ENCODE measurements around the gene JAK1. TPM values are rescaled to one million over a fixed set of nuclear protein-coding genes. Genes with fewer than 3 reads are reported as not detected.

JAK1 gene
- total RNA-seq, 2 donors from 2014 or later: 106 to 136 TPM

DNA sequence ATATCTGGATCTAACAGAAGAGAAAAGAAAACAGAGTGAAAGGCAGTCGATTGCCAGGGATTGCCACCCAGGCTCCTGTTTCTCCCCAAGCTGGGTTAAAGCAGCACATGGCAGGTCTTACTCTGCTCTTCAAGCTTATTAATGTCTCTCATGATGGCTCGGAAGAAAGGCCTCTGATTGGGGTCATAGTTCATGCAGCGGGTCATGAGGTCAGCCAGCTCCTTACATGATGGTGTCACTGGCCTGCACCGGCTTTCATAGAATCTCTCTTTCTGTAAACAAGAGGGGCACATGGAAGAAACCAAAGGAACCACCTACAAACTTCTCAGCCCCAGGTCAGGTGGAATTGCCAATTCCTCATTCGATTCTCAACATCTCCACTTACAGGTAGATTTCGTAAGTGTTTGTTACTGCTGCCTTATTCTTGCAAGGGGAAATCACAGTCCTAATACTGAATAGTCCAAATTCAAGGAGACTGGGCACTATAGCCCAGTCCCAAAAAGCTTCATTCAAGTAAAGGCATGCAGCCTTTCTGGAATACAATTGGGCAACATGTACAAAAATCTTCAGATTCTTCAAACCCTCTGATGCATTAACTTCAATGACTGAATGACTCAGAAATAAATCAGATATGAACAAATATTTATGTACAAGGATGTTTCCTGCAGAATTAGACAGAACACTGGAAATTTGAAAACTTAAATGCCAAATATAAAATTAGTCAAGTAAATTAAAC is 124.9 kb downstream of the JAK1 start:
- ATAC-seq: no peak
- no peak for DNase-seq
- WGBS, 2 donors: 79 to 86% methylated on average over 6 of the region's 6 CpGs
- Histone ChIP-seq H3K36me3 (replicated peaks in 1 of 2; ENCODE audit: insufficient read depth in 1 of 2, low read depth in 2 of 2) (peaks cover 3 to 44% of the 10 kb centered on the region in 2 donors), H3K9me3 (no peaks in the 10 kb centered on the region), H3K27me3 (no peaks in the 10 kb centered on the region), H3K4me1 (no peaks in the 10 kb centered on the region), H3K27ac (no peak overlapping the region), H3K4me3 (no peak overlapping the region)
- TF ChIP-seq, protein P1, sequence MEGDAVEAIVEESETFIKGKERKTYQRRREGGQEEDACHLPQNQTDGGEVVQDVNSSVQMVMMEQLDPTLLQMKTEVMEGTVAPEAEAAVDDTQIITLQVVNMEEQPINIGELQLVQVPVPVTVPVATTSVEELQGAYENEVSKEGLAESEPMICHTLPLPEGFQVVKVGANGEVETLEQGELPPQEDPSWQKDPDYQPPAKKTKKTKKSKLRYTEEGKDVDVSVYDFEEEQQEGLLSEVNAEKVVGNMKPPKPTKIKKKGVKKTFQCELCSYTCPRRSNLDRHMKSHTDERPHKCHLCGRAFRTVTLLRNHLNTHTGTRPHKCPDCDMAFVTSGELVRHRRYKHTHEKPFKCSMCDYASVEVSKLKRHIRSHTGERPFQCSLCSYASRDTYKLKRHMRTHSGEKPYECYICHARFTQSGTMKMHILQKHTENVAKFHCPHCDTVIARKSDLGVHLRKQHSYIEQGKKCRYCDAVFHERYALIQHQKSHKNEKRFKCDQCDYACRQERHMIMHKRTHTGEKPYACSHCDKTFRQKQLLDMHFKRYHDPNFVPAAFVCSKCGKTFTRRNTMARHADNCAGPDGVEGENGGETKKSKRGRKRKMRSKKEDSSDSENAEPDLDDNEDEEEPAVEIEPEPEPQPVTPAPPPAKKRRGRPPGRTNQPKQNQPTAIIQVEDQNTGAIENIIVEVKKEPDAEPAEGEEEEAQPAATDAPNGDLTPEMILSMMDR (IDR thresholded peaks at IDR 0.05): no peak
- TF ChIP-seq POLR2A (IDR thresholded peaks at IDR 0.05): no peak
- intact Hi-C loops (cut with DNase I): no loop called here

DNA sequence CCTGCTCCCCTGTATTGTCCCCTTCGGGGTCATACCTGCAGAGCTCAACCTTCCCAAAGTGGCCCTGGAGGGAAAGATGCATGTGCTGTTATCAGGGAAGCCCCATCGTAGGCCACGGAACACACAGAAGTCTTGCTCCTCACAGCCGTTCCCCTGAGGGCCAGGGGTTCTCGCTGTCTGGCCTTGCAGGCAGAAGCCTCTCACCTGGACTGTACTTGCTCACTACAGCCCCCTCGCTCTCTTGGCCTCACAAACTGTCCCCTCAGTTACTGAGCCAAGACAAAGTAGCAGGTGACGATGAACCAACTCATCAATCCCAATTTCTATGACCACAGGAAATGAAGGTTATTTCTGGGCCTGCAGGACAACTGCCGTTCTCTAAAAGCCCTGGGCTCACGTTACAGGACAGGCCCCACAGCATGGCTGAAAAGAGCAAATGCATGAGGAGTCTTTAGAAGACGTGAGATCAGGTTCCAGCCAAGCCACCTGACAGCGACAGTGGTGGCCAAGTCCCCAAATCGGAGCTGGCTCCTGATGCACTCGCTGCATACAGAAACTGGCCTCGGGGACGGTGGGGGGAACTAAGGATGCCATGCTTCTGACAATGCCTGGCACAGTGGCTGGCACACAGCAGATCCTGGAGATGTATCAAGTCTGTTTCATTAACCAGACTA is 126.5 kb downstream of the JAK1 start:
- peaks cover 3 to 48% of the 10 kb centered on the region in 2 donors for H3K36me3 ChIP-seq (replicated peaks in 1 of 2; ENCODE audit: insufficient read depth in 1 of 2, low read depth in 2 of 2)
- intact Hi-C loops (cut with DNase I): no loop called here

DNA sequence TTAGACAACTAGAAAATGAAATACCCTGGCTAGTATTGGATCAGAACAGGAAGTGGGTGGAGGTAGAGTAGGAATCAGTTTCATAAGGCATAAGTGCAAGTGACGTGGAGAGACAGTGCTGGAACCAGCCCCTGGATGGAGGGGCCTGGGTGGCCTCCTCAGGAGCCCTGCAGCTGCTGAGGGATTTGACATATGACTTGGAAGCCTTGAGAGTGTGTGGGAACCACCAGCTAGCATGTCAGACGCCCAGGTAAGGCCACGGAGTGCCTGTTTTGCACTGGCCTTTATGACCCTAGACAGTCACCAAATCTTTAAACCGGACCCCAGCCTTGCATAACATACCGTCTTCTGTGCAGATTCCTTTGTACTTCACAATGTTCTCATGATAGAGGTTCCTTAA is 127.1 kb downstream of the JAK1 start:
- 92 to 95% methylated on average over 5 of the region's 5 CpGs for whole genome bisulfite sequencing, 2 donors

More for the DNA sequence above, 126.5 kb downstream of the JAK1 start:
- DNase-seq (no peak), ATAC-seq (no peak)
- no peak for TF ChIP-seq POLR2A (IDR thresholded peaks at IDR 0.05)
- TF ChIP-seq, protein P1 (IDR thresholded peaks at IDR 0.05): no peak
- no peaks in the 10 kb centered on the region for H3K4me1 ChIP-seq
- H3K27me3 ChIP-seq: no peaks in the 10 kb centered on the region
- H3K27ac ChIP-seq: no peak overlapping the region
- H3K4me3 ChIP-seq: no peak overlapping the region
- no peaks in the 10 kb centered on the region for H3K9me3 ChIP-seq
- 91 to 93% methylated on average over 15 of the region's 15 CpGs for WGBS, 2 donors

DNA sequence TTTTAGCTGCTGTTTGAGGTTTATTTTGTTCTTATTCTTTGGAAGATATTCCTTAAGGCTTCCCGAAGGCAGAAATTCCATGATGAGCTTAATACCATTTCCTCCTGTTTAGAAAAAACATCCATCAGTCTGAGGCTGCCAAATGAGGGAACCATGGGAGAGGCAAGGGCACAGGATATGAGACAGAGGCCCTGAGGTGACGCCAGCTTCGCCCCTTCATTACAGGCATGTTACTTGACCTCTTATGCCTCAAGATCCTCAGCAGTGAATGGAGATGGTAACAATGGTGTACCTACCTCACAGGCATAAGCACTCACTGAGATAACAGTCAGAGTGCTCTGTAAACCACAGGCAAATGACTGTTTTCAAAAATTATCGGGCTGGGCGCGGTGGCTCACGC is 127.9 kb downstream of the JAK1 start:
- H3K36me3 ChIP-seq (replicated peaks in 1 of 2; ENCODE audit: insufficient read depth in 1 of 2, low read depth in 2 of 2): peaks cover 3 to 47% of the 10 kb centered on the region in 2 donors
- intact Hi-C loops (cut with DNase I): no loop called here
- TF ChIP-seq, protein P1 (IDR thresholded peaks at IDR 0.05): no peak
- H3K4me3 ChIP-seq: no peak overlapping the region
- no peaks in the 10 kb centered on the region for H3K4me1 ChIP-seq
- 86 to 94% methylated on average over 7 of the region's 7 CpGs for WGBS, 2 donors
- no peak overlapping the region for H3K27ac ChIP-seq
- H3K27me3 ChIP-seq: no peaks in the 10 kb centered on the region
- ATAC-seq: no peak
- DNase-seq: no peak
- H3K9me3 ChIP-seq: no peaks in the 10 kb centered on the region

More for the DNA sequence above, 127.1 kb downstream of the JAK1 start:
- Histone ChIP-seq H3K27ac (no peak overlapping the region), H3K4me1 (no peaks in the 10 kb centered on the region), H3K27me3 (no peaks in the 10 kb centered on the region), H3K9me3 (no peaks in the 10 kb centered on the region), H3K36me3 (replicated peaks in 1 of 2; ENCODE audit: insufficient read depth in 1 of 2, low read depth in 2 of 2) (peaks cover 3 to 52% of the 10 kb centered on the region in 2 donors), H3K4me3 (no peak overlapping the region)
- no peak for TF ChIP-seq POLR2A (IDR thresholded peaks at IDR 0.05)
- TF ChIP-seq, protein P1 (IDR thresholded peaks at IDR 0.05): no peak
- intact Hi-C loops (cut with DNase I): no loop called here
- ATAC-seq: no peak
- no peak for DNase-seq
